ENCODE measurements around the gene LYZL2.
A peak's percentile ranks its signal among the peaks of the same experiment; 100 is the strongest.
"Not testable (repeated sequence)": the region's sequence is repeated elsewhere in the genome, so short reads cannot be mapped to it uniquely, and the experiment has no call there.

LYZL2 gene

DNA sequence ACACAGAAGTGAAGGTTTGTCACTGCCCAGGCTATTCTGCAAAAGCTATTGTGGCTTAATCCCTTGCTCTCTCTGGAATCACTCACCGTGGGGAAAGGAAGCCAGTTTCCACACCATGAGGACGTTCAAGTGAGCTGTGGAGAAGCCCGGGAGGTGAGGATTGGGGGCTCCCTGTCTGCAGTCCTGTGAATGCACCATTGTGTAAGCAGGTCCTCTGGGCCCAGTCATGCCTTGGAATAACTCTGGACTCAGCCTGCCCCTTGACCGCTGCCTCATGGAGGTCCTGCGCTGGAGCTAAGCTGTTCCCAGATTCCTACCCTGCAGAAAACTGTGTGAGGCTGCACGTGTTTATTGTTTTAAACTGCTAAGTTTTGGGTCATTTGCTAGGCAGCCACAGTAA is 33.5 kb downstream of the LYZL2 start:
- TF ChIP-seq GABPA (IDR thresholded peaks at IDR 0.05; ENCODE audit: low read depth) = no peak
- TF ChIP-seq, protein P1, sequence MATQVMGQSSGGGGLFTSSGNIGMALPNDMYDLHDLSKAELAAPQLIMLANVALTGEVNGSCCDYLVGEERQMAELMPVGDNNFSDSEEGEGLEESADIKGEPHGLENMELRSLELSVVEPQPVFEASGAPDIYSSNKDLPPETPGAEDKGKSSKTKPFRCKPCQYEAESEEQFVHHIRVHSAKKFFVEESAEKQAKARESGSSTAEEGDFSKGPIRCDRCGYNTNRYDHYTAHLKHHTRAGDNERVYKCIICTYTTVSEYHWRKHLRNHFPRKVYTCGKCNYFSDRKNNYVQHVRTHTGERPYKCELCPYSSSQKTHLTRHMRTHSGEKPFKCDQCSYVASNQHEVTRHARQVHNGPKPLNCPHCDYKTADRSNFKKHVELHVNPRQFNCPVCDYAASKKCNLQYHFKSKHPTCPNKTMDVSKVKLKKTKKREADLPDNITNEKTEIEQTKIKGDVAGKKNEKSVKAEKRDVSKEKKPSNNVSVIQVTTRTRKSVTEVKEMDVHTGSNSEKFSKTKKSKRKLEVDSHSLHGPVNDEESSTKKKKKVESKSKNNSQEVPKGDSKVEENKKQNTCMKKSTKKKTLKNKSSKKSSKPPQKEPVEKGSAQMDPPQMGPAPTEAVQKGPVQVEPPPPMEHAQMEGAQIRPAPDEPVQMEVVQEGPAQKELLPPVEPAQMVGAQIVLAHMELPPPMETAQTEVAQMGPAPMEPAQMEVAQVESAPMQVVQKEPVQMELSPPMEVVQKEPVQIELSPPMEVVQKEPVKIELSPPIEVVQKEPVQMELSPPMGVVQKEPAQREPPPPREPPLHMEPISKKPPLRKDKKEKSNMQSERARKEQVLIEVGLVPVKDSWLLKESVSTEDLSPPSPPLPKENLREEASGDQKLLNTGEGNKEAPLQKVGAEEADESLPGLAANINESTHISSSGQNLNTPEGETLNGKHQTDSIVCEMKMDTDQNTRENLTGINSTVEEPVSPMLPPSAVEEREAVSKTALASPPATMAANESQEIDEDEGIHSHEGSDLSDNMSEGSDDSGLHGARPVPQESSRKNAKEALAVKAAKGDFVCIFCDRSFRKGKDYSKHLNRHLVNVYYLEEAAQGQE (IDR thresholded peaks at IDR 0.05; ENCODE audit: insufficient replicate concordance, low read depth) = no peak
- no peak for TF ChIP-seq SPI1 (IDR thresholded peaks at IDR 0.05; ENCODE audit: borderline replicate concordance, low read depth)
- TF ChIP-seq POLR2AphosphoS5 (IDR thresholded peaks at IDR 0.05; ENCODE audit: low read depth) = no peak
- TF ChIP-seq, protein P2, sequence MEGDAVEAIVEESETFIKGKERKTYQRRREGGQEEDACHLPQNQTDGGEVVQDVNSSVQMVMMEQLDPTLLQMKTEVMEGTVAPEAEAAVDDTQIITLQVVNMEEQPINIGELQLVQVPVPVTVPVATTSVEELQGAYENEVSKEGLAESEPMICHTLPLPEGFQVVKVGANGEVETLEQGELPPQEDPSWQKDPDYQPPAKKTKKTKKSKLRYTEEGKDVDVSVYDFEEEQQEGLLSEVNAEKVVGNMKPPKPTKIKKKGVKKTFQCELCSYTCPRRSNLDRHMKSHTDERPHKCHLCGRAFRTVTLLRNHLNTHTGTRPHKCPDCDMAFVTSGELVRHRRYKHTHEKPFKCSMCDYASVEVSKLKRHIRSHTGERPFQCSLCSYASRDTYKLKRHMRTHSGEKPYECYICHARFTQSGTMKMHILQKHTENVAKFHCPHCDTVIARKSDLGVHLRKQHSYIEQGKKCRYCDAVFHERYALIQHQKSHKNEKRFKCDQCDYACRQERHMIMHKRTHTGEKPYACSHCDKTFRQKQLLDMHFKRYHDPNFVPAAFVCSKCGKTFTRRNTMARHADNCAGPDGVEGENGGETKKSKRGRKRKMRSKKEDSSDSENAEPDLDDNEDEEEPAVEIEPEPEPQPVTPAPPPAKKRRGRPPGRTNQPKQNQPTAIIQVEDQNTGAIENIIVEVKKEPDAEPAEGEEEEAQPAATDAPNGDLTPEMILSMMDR (IDR thresholded peaks at IDR 0.05; ENCODE audit: insufficient read depth, low read length) = no peak

DNA sequence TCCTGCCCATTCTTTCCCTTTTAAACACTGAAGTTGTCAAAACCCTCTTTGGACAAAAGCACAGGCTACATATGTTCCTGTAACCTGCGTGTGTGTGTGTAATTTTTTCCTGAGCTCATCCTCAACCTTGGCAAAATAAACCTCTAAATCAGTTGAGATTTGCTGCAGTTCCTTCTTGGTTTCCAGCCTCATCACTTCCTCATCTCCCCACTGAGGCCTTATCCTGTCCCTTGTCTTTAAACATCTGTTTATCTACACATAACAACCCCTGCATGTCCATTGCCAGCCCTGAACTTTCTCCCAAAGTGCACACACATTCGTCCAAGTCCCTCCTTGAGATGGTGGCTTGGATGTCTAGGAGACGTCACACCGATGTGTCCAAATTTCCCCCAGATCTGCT is 35.5 kb downstream of the LYZL2 start:
- TF ChIP-seq POLR2AphosphoS5 (IDR thresholded peaks at IDR 0.05; ENCODE audit: low read depth) (no peak), GABPA (IDR thresholded peaks at IDR 0.05; ENCODE audit: low read depth) (no peak), SPI1 (IDR thresholded peaks at IDR 0.05; ENCODE audit: borderline replicate concordance, low read depth) (peak; percentile 53; the same call in 1 of the 2 replicates)
- Histone ChIP-seq H3K4me3 (replicated peaks; ENCODE audit: insufficient read depth, low read length) (no peak overlapping the region), H3K27me3 (ENCODE audit: insufficient read depth, poor library complexity, severe bottlenecking) (no peaks in the 10 kb centered on the region), H3K27ac (replicated peaks) (no peak overlapping the region)
- DNase-seq (ENCODE audit: low read depth in 1 of 2, low spot score in 1 of 2) = no peak

More for the DNA sequence above, 33.5 kb downstream of the LYZL2 start:
- DNase-seq (ENCODE audit: low read depth in 1 of 2, low spot score in 1 of 2) = no peak
- Histone ChIP-seq H3K27me3 (ENCODE audit: insufficient read depth, poor library complexity, severe bottlenecking) (no peaks in the 10 kb centered on the region), H3K4me3 (replicated peaks; ENCODE audit: insufficient read depth, low read length) (no peak overlapping the region), H3K27ac (replicated peaks) (no peak overlapping the region)

GRCh38 chr10:30592770-30593169 is 36.8 kb downstream of the LYZL2 start:
- not testable (repeated sequence) for H3K27ac ChIP-seq (replicated peaks); H3K27me3 ChIP-seq (ENCODE audit: insufficient read depth, poor library complexity, severe bottlenecking); DNase-seq (ENCODE audit: low read depth in 1 of 2, low spot score in 1 of 2); H3K4me3 ChIP-seq (replicated peaks; ENCODE audit: insufficient read depth, low read length)

DNA sequence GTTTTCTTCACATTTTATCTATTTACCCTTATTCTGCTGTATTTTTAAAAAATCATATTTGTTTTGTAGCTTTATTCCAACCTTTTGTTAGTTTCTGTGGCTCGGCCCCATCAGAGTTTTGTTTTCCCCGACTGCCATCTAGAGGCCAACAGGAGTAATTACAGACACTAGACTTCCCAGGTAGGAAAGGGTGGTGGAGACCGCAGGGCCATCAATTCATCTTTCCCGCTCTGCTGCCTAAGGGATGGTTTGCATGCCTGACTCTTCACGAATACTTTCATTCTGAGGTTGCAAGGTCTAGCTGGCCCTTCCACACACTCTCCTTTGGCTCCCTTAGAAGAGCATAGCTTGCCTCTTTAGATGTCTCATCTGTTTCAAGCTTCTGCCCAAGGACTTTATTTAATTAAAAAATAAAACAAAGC is 38.3 kb downstream of the LYZL2 start:
- TF ChIP-seq, protein P1 (IDR thresholded peaks at IDR 0.05; ENCODE audit: insufficient replicate concordance, low read depth) = no peak
- TF ChIP-seq POLR2AphosphoS5 (IDR thresholded peaks at IDR 0.05; ENCODE audit: low read depth) (no peak), SPI1 (IDR thresholded peaks at IDR 0.05; ENCODE audit: borderline replicate concordance, low read depth) (no peak), GABPA (IDR thresholded peaks at IDR 0.05; ENCODE audit: low read depth) (no peak)
- TF ChIP-seq, protein P2 (IDR thresholded peaks at IDR 0.05; ENCODE audit: insufficient read depth, low read length) = peak; percentile 1

GRCh38 chr10:30589441-30589840 is 40.1 kb downstream of the LYZL2 start:
- DNase-seq (ENCODE audit: low read depth in 1 of 2, low spot score in 1 of 2) = no peak
- Histone ChIP-seq H3K4me3 (replicated peaks; ENCODE audit: insufficient read depth, low read length) (no peak overlapping the region), H3K27me3 (ENCODE audit: insufficient read depth, poor library complexity, severe bottlenecking) (no peaks in the 10 kb centered on the region), H3K27ac (replicated peaks) (no peak overlapping the region)
- TF ChIP-seq, protein P2 (IDR thresholded peaks at IDR 0.05; ENCODE audit: insufficient read depth, low read length) = no peak
- TF ChIP-seq SPI1 (IDR thresholded peaks at IDR 0.05; ENCODE audit: borderline replicate concordance, low read depth) = peak; percentile 15; the same call in 1 of the 2 replicates

More for the DNA sequence above, 38.3 kb downstream of the LYZL2 start:
- no peak overlapping the region for H3K27ac ChIP-seq (replicated peaks)
- no peaks in the 10 kb centered on the region for H3K27me3 ChIP-seq (ENCODE audit: insufficient read depth, poor library complexity, severe bottlenecking)
- DNase-seq (ENCODE audit: low read depth in 1 of 2, low spot score in 1 of 2) = no peak
- no peak overlapping the region for H3K4me3 ChIP-seq (replicated peaks; ENCODE audit: insufficient read depth, low read length)

Data from HL-60 (cell line).